ENCODE measurements around the gene IL1RAP.

IL1RAP gene

DNA sequence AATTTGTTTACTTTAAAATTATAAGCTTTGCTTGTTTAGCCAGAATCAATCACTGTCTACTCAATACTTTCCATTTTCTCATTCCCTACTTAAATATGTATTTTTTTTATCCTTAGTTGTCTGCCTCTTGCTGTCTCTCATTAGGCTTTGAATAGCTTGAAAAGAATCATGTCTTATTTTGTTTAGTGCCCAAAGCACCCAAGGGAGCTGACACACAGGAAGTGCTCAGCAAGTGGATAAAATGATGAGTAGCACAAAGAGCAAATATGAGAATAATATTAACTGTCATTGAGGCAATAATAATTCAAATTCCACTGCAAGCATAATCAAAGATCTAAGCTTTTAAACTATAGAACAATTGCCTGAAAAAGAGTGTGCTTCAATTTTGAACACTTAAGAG lies 19.0 kb upstream of the IL1RAP start:
- TF ChIP-seq, protein P1, sequence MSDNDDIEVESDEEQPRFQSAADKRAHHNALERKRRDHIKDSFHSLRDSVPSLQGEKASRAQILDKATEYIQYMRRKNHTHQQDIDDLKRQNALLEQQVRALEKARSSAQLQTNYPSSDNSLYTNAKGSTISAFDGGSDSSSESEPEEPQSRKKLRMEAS (IDR thresholded peaks at IDR 0.05; ENCODE audit: low read depth, low read length): no peak
- TF ChIP-seq, protein P2, sequence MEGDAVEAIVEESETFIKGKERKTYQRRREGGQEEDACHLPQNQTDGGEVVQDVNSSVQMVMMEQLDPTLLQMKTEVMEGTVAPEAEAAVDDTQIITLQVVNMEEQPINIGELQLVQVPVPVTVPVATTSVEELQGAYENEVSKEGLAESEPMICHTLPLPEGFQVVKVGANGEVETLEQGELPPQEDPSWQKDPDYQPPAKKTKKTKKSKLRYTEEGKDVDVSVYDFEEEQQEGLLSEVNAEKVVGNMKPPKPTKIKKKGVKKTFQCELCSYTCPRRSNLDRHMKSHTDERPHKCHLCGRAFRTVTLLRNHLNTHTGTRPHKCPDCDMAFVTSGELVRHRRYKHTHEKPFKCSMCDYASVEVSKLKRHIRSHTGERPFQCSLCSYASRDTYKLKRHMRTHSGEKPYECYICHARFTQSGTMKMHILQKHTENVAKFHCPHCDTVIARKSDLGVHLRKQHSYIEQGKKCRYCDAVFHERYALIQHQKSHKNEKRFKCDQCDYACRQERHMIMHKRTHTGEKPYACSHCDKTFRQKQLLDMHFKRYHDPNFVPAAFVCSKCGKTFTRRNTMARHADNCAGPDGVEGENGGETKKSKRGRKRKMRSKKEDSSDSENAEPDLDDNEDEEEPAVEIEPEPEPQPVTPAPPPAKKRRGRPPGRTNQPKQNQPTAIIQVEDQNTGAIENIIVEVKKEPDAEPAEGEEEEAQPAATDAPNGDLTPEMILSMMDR (IDR thresholded peaks at IDR 0.05; ENCODE audit: low read depth, low read length): no peak
- no peak for TF ChIP-seq MYC (IDR thresholded peaks at IDR 0.05; ENCODE audit: low read depth, low read length)
- no peak for TF ChIP-seq POLR2A (IDR thresholded peaks at IDR 0.05; ENCODE audit: extremely low read depth, insufficient read length)
- no peak overlapping the region for H3K4me3 ChIP-seq (ENCODE audit: low read depth, low read length)
- no peak for DNase-seq (ENCODE audit: low read depth)

DNA sequence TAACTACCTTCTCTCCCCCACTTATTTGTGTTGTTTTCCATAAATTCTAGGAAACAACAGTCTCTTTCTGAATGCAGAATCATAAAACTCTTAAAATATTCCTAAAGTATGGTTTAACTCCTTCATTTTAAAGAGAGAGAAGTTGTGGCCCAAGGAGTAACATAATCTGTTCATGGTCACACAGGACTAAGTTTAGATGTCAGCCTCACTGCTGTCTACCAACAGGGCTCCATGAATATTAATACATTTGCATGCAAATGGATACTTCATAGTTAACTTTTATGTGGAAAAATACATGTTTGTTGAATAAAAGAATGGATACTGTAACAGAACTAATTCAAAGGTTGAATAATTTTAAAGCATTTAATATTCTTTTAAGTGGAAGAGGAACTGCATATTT lies 18.5 kb upstream of the IL1RAP start:
- no peak overlapping the region for H3K4me3 ChIP-seq (ENCODE audit: low read depth, low read length)
- DNase-seq (ENCODE audit: low read depth): no peak
- TF ChIP-seq, protein P2 (IDR thresholded peaks at IDR 0.05; ENCODE audit: low read depth, low read length): no peak
- TF ChIP-seq MYC (IDR thresholded peaks at IDR 0.05; ENCODE audit: low read depth, low read length) (no peak), POLR2A (IDR thresholded peaks at IDR 0.05; ENCODE audit: extremely low read depth, insufficient read length) (no peak)
- TF ChIP-seq, protein P1 (IDR thresholded peaks at IDR 0.05; ENCODE audit: low read depth, low read length): no peak

DNA sequence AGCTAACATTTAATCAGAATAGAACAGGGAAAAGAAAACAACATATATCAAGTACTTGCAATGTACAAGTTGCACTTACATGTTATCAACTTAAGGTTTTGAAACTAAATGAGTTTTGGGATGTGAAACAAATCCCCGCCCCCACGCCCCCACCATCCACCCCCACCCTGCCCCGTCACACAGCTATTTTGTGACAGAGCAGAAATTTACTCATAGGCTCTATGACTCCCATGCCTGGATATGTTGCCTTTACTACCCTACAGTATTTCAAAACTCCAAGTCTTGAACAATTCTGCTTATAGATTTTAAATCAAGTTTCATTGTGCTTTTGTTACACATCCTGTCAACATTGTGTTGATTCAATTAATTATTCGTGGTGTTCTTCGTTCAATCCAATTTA lies 18.1 kb upstream of the IL1RAP start:
- TF ChIP-seq, protein P2 (IDR thresholded peaks at IDR 0.05; ENCODE audit: low read depth, low read length): no peak
- no peak for TF ChIP-seq POLR2A (IDR thresholded peaks at IDR 0.05; ENCODE audit: extremely low read depth, insufficient read length)
- TF ChIP-seq, protein P1 (IDR thresholded peaks at IDR 0.05; ENCODE audit: low read depth, low read length): no peak
- no peak for TF ChIP-seq MYC (IDR thresholded peaks at IDR 0.05; ENCODE audit: low read depth, low read length)
- no peak overlapping the region for H3K4me3 ChIP-seq (ENCODE audit: low read depth, low read length)
- no peak for DNase-seq (ENCODE audit: low read depth)

DNA sequence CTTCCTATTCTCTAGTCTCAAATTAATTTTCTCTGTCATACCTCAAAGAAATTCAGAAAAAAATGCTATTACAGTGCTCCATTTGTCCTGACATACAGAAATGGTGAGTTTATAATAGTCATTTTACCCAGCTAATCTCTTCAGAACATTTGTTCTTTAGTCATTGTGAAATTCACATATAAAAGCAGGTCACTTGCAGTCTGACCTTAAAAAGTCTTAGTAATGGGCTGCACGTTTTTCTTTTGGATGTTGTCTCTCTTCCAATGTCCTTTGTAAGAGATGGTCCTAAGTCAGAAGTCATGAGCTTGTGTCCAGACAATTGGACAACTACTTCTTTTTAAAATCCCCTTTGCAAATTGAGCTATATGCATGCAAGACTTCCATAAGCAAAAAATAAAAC lies 17.0 kb upstream of the IL1RAP start:
- DNase-seq (ENCODE audit: low read depth): no peak
- H3K4me3 ChIP-seq (ENCODE audit: low read depth, low read length): no peak overlapping the region
- TF ChIP-seq, protein P2 (IDR thresholded peaks at IDR 0.05; ENCODE audit: low read depth, low read length): no peak
- TF ChIP-seq, protein P1 (IDR thresholded peaks at IDR 0.05; ENCODE audit: low read depth, low read length): no peak
- TF ChIP-seq POLR2A (IDR thresholded peaks at IDR 0.05; ENCODE audit: extremely low read depth, insufficient read length) (no peak), MYC (IDR thresholded peaks at IDR 0.05; ENCODE audit: low read depth, low read length) (no peak)

DNA sequence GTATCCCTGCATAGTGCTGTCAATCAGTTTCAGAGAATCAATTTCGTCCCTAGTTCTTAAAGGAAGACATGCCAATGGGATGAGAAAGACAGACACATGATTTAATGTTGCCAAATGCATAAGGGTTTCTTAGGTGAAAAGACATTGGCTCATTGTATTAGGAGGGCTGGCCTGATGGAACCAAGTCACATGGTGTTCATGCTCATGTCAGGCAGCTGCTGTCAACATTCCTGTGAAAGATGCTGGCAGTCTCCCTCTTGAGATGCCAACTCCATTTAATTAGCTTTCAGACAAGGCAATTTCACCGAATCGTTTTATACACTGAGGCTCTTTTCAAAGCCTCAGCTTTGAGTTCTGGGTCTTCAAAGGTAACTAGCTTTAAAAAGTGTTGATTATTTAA lies 16.1 kb upstream of the IL1RAP start:
- TF ChIP-seq, protein P2 (IDR thresholded peaks at IDR 0.05; ENCODE audit: low read depth, low read length): no peak
- no peak for TF ChIP-seq POLR2A (IDR thresholded peaks at IDR 0.05; ENCODE audit: extremely low read depth, insufficient read length)
- TF ChIP-seq, protein P1 (IDR thresholded peaks at IDR 0.05; ENCODE audit: low read depth, low read length): no peak
- no peak for TF ChIP-seq MYC (IDR thresholded peaks at IDR 0.05; ENCODE audit: low read depth, low read length)
- no peak for DNase-seq (ENCODE audit: low read depth)
- no peak overlapping the region for H3K4me3 ChIP-seq (ENCODE audit: low read depth, low read length)

DNA sequence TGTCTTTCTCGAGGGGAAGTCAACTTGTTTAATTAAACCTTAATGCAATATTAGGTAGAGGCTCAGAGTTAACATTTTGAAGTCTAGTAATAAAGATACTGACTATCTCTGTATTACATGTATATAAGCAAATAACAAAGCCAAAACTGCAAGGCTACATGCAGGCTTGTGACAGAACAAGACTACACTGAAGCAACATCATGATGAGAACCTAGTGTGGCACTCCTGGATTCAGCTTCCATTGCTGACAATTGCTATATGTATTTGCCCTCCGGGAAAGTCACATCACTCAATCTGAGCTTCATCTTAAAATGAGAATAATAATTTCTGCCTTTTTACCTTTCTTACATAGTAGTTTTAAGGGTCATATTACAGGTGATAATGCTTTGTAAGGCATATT lies 15.6 kb upstream of the IL1RAP start:
- H3K4me3 ChIP-seq (ENCODE audit: low read depth, low read length): no peak overlapping the region
- TF ChIP-seq, protein P2 (IDR thresholded peaks at IDR 0.05; ENCODE audit: low read depth, low read length): no peak
- TF ChIP-seq, protein P1 (IDR thresholded peaks at IDR 0.05; ENCODE audit: low read depth, low read length): no peak
- no peak for TF ChIP-seq POLR2A (IDR thresholded peaks at IDR 0.05; ENCODE audit: extremely low read depth, insufficient read length)
- no peak for TF ChIP-seq MYC (IDR thresholded peaks at IDR 0.05; ENCODE audit: low read depth, low read length)

More for the DNA sequence above, 15.6 kb upstream of the IL1RAP start:
- no peak for DNase-seq (ENCODE audit: low read depth)
